ENCODE measurements around the gene CDIPT.

- TF ChIP-seq TCF12 (IDR thresholded peaks at IDR 0.05; ENCODE audit: low read depth) (no peak), REST (IDR thresholded peaks at IDR 0.05; ENCODE audit: low read depth) (no peak), CEBPB (IDR thresholded peaks at IDR 0.05) (no peak), EP300 (IDR thresholded peaks at IDR 0.05; ENCODE audit: borderline replicate concordance) (no peak), TAF1 (IDR thresholded peaks at IDR 0.05; ENCODE audit: low read depth) (no peak)
These were observed 17.4 kb downstream of the CDIPT start for GRCh38 chr16:29845656-29846055.

Data from Ishikawa (cell line).